ENCODE measurements around the gene CHN1.

CHN1 gene

DNA sequence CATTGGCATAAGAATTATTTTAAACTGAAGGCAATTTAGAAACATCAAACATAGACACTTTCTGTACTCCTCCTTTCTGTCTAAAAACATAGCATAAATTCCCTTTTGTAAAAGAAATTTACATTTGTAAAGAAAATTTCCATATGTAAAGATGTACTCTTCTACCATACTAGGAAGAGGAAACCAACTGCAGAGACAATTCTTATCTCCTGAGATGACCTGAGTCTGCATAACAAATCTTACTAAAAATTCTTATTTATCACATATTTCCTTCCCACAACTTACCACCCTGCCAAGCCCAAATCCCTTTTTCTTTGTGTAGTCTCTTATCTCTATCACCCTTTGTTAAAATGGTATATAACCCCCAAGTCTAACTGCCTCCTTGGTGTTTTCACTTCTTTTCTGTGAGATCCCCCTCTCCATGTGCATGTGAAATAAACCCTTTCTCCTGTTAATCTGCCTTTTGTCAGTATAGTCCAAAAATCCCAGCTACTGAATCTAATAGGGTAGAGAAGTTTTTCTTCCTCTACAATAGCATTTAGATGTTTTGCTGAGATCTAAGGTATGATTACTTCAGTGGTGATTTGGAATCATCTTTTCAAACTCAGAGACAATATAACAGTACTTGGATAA lies 81.0 kb downstream of the CHN1 start:
- DNase-seq, result no peak

- no peak for DNase-seq
These were observed 85.1 kb downstream of the CHN1 start for GRCh38 chr2:174919947-174920595.

DNA sequence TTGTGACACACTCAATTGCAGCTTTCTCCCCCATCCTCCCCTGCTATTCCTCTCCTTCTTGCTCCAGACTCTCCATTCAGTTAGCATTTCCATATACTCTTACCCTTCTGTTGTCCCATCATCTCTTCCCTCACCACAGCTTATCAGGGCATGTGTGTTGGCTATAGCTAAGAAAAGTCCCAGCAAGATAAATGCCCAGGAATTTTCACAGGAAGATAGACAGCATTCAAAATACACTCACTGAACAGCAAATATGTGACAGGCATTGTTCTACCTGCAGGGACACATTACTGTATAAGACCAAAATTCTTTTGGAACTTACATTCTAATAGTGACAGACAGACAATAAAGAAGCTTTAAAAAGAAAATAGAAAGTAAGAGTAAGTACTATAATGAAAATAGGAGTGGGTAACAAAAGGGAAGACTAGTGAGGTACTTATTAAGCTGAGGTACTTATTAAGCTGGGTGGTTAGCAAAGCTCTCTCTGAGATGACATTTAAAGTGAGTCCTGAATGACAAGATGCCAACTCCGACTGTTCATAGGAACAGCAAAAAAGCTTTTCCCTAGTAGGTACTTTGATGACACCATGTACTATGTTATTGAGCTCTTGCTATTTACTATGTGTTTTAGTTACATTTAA lies 86.2 kb downstream of the CHN1 start:
- no peak for DNase-seq

- DNase-seq, result no peak
These were observed 88.8 kb downstream of the CHN1 start for GRCh38 chr2:174916270-174916930.

DNA sequence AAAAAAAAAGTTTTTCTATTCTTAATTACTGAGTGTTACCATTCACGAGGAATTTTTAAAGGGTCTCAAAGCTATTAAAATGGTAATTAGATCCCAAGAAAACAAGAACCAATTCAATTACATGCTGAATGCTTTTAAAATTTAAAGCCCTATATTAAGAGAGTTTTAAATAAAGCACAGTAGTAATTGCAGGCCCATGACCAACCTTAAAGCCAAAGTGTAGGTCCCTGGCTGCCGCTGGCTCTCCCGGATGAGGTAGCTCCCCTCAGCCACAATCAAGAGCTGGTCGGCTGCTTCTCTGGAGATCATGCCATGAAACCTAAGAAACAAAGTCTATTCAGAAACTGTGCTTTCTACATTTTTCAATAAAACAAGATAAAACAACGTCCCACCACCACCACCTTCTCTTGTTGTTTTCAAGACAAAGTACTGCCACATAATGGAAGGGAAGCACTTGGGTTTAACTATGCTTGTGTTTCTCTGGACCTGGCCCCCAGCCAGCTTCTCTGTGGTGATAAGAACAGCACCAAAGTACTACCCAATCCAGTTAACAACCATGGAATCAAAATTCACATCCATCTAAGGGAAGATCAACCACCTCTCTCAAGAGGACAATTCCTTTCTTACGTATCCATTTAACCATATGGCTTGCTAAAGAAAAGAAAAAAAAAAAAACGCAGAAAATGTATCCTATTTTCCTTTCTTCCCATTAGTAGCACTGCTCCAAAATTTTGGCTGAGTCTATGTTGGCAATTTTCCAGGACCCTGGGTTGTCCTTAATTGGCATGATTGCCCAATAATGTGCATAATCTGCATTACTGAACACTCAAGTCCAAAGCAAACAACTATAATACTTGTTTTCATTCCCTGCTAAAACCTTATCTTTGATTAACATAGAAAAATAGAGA lies 90.1 kb downstream of the CHN1 start:
- peak in 7 of 51 donors; percentile 0 to 23 (median 3) for DNase-seq

DNA sequence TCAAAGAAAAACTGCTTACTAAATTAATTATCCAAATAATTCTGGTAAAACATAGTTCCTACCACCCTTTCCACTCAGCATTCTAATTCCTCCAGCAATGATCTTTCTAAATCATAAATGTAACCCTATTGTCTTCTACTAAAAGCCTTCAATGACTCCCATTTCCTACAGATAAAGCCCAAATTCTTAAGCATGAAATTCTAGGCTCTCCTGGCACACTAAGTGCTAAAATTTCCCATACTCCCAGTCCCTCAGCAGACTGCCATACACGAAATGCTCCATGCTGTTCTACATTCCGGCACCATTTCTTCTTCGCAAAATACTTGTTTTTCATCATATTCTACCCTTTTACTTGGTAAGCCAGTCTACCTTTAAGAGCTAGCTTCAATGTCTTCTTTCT lies 96.9 kb downstream of the CHN1 start:
- DNase-seq, result no peak

- no peak for DNase-seq
These were observed 102.0 kb downstream of the CHN1 start for GRCh38 chr2:174903264-174903556.

- peak in 1 of 51 donors; percentile 63 for DNase-seq
These were observed 102.5 kb downstream of the CHN1 start for GRCh38 chr2:174902506-174903263.

DNA sequence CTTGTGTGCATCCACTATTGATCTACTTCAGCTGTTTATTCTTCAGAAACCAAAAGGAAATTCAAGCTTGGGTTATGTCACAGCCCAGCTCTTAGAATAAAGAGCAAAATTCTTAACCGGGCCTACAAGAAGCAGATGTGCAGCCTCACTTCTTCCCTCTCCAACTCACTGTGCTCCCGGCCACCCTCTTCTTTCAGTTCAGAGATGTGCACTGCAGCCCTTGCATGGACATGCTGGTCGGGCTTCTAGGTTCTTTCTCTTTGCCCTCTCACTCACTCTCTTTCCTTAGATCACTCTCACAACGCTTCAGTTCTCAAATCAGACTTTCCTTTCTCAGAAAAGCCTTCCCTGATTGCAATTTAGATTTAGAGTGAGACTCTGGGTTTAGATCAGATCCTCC lies 104.1 kb downstream of the CHN1 start:
- DNase-seq, result peak in 7 of 51 donors; percentile 1 to 25 (median 11)

- DNase-seq, result no peak
These were observed 107.9 kb downstream of the CHN1 start for GRCh38 chr2:174897286-174897685.

DNA sequence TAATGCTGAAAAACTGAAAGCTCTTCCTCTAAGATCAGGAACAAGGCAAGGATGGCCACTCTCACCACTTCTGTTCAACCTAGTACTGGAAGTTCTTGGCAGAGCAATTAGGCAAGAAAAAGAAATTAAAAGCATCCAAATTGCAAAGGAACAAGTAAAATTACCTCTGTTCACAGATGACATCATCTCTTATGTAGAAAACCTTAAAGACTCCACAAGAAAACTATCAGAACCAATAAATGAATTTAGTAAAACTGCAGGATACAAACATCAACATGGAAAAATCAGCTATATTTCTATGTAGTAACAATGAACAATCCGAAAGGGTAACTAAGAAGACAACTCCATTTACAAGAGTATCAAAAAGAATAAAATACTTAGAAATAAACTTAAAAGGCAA lies 112.2 kb downstream of the CHN1 start:
- DNase-seq, result no peak

DNA sequence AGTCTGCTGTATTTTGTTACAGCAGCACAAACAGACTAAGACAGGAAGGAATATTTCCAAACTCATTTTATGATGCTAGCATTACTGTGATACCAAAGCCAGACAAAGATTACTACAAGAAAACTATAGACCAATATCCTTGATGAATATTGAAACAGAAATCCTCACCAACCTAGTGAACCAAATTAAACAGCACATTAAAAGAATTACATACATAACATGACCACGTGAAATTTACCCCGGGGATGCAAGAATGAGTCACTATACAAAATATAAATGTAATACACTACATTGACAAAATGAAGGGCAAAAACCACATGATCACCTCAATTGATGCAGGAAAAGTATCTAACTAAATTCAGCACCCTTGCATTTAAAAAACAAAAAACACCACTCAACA lies 112.6 kb downstream of the CHN1 start:
- DNase-seq, result no peak

- DNase-seq, result no peak
These were observed 116.4 kb downstream of the CHN1 start for GRCh38 chr2:174888646-174889271.

DNA sequence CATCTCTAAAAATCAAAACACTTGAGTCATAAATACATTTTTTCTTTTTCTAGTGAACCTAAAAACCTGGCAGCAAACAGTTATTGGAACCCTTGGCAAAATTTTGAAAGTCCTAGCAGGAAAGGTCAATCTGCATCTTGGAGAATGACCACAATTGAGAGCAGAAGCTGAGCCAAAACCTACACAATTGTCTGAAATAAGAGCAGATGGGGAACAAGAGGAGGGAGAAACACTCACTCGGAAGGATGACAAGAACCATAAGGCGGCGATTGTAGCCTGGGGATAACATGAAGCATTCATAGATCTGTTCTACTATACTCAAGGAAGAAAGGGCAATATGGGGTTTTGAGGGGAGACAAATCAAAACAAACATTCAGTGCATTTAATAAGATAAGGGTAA lies 117.0 kb downstream of the CHN1 start:
- no peak for DNase-seq

DNA sequence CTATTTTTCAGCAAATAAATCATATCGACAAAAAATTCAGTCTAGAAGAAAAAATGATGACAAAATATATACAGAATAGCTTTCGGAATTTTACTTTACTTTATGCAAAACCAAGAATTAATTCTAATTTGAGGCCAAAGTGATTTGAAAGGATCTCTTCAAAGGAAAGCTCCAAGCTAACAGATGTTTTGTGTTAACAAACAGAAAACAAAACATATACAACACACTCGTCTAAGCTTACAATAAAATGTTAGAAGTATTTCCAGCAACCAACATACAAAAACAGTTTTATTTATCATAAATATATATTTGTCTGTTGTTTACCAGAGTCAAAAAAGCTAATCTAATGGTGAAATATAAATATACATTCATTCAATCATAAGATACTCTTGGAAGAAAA lies 122.8 kb downstream of the CHN1 start:
- no peak for DNase-seq

GRCh38 chr2:174881678-174882077 lies 123.5 kb downstream of the CHN1 start:
- no peak for DNase-seq

- DNase-seq, result peak in 5 of 51 donors; percentile 1 to 3 (median 2)
These were observed 126.5 kb downstream of the CHN1 start for GRCh38 chr2:174878537-174879147.

DNA sequence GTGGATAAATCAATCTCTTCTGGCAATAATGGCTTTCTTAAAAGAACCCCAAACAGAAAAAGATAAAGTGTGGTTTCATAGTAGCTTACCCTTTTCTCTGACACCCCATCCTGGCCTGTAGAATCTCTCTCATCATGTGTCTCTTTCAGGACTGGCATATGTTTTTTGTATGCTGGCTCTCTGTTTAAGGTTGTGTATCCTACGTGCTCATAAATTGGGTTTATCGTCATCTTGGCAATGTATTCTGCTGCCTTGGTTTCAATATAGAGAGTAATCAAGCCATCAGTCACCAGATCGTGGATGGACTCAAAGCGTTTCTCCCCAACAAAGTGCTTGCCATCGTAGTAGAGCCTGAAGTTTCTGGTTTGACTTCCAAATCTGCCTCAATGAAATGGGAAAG lies 127.4 kb downstream of the CHN1 start:
- no peak for DNase-seq

- no peak for DNase-seq
These were observed 127.9 kb downstream of the CHN1 start for GRCh38 chr2:174877301-174877700.

GRCh38 chr2:174874085-174874484 lies 131.1 kb downstream of the CHN1 start:
- DNase-seq, result no peak
